Measurements from ENCODE around the gene OR5L1.

The OR5L1 gene

GRCh38 chr11:55826919-55827318, 15.8 kb downstream of the OR5L1 start, which contains the start of gene OR5L2:
Gene OR5L2, plus strand, starts transcription at chr11:55827219. Its CDS starts 0 bp downstream, at chr11:55827219.
- no peak for FAIRE-seq

DNA sequence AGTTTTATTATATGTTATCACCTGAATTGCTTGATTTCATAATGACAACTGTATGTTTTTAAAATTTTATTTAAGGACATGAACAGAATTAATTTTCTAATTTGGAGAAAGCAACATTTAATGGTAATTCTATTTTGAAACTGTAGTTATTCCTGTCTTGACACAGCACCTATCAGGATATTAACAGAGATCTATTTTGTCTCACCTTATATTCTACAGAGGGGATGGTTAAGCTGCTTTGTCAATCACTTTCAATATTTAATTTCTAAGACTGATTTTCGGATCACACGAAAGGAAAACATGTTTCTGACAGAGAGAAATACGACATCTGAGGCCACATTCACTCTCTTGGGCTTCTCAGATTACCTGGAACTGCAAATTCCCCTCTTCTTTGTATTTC, 27.3 kb downstream of the OR5L1 start, which contains the start of gene OR5D16:
TSS of gene OR5D16 (plus strand) at position 301 of the 400 bp plus-strand sequence. CDS start at position 301, 0 bp downstream.
- FAIRE-seq = no peak

More at GRCh38 chr11:55826919-55827318, 15.8 kb downstream of the OR5L1 start, which contains the start of gene OR5L2:
- TF ChIP-seq CTCF (IDR thresholded peaks at IDR 0.05; ENCODE audit: insufficient read depth, missing control alignments) = no peak
- DNase-seq (ENCODE audit: insufficient read length, low spot score) = no peak

DNA sequence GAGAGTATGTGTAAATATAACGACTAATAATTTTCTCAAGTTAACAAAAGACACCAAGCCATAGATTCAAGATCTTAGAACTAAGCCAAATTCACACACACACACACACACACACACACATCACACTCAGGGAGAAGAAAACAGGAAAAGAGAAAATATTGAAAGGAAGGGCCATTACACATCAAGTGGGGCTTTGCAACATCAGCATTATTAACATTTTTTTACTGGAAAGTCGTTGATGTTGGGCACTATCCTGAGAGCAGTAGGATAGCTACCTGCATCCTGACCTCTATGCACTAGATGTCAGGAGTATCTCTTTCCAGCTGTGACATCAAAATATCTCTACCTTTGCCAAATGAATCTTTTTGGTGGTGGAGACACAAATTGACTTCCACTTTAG, 36.3 kb downstream of the OR5L1 start:
- no peak for DNase-seq (ENCODE audit: insufficient read length, low spot score)
- FAIRE-seq = no peak
- TF ChIP-seq CTCF (IDR thresholded peaks at IDR 0.05; ENCODE audit: insufficient read depth, missing control alignments) = no peak

More for the DNA sequence above, 27.3 kb downstream of the OR5L1 start, which contains the start of gene OR5D16:
- no peak for TF ChIP-seq CTCF (IDR thresholded peaks at IDR 0.05; ENCODE audit: insufficient read depth, missing control alignments)
- DNase-seq (ENCODE audit: insufficient read length, low spot score) = no peak

DNA sequence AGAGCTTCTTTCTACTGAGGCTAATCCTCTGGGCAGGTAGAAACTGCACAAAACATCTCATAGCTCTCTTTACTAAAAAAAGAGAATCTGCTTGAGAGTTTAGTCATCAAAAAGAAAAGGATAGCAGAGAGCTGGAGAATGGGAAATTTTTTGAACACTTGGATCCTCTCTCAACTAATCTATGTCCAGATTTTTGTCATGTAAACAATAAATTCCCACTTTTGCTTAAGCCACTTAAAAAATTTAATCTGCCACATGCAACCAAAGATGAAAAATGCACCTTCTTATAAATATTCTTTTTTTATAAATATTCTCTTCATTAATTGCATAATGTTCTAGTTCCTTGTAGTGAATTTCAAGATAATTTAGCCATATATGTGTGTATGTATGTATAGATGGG, 37.9 kb downstream of the OR5L1 start:
- FAIRE-seq (no peak), DNase-seq (ENCODE audit: insufficient read length, low spot score) (no peak)
- no peak for TF ChIP-seq CTCF (IDR thresholded peaks at IDR 0.05; ENCODE audit: insufficient read depth, missing control alignments)

DNA sequence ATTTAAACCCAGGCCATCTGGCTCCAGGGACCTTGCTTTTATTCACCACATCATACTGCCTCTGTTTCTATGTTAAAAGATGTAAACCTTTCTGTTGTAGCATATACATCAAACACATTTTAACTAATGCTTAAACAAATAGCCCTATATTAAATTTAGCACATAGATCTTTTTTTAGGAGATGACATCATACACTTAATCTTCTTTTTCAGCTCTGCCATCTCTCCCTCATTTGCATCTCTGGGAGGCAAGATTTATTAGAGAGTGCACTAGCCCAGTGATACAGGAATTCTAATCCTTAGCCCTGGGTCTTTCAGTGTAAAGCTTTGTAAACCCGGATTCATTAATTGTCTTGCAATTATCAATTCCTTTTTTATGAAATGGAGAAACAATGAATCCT, 41.0 kb downstream of the OR5L1 start:
- FAIRE-seq (no peak), DNase-seq (ENCODE audit: insufficient read length, low spot score) (no peak)
- no peak for TF ChIP-seq CTCF (IDR thresholded peaks at IDR 0.05; ENCODE audit: insufficient read depth, missing control alignments)

- DNase-seq (ENCODE audit: insufficient read length, low spot score) = no peak
- no peak for TF ChIP-seq CTCF (IDR thresholded peaks at IDR 0.05; ENCODE audit: insufficient read depth, missing control alignments)
- no peak for FAIRE-seq
These were observed 43.5 kb downstream of the OR5L1 start for GRCh38 chr11:55854704-55855103.

Data from D721Med (cell line).